Activated CD4-positive, alpha-beta memory T cell treated with anti-CD3 and anti-CD28 coated beads for 36 hours (primary cell): ENCODE measurements around the gene RFNG. TPM values are rescaled to one million over a fixed set of nuclear protein-coding genes. Genes with fewer than 3 reads are reported as not detected.

Experiments
- CTCF ChIA-PET: fragments of 350-600 bp; sonication (Branson Sonifier 250); formaldehyde crosslinking; loops from one replicate; lab custom pipeline; 2021; ENCODE audit warnings: antibody characterized with exemption, inconsistent platforms; lab: Charles Lee
- POLR2A ChIA-PET: fragments of 350-600 bp; sonication (Branson Sonifier 250); formaldehyde crosslinking; loops from one replicate; lab custom pipeline; 2021; ENCODE audit warnings: antibody characterized with exemption; lab: Charles Lee
- DNase-seq: peaks from one replicate; pipeline ENCODE4 v3.0.0-alpha.2; 2020
- H3K27ac Mint-ChIP-seq: one replicate; pipeline ENCODE4 v1.8.0; 2021; ENCODE audit warnings: mixed read lengths
- H3K27me3 Mint-ChIP-seq: one replicate; pipeline ENCODE4 v1.8.0; 2021; ENCODE audit warnings: mixed read lengths
- H3K36me3 Mint-ChIP-seq: one replicate; pipeline ENCODE4 v1.8.0; 2021; ENCODE audit warnings: mixed read lengths
- H3K4me1 Mint-ChIP-seq: one replicate; pipeline ENCODE4 v1.8.0; 2021; ENCODE audit warnings: low read depth, mixed read lengths
- H3K4me3 Mint-ChIP-seq: one replicate; pipeline ENCODE4 v1.8.0; 2021; ENCODE audit warnings: mild to moderate bottlenecking, mixed read lengths
- H3K9me3 Mint-ChIP-seq: one replicate; pipeline ENCODE4 v1.8.0; 2021; ENCODE audit warnings: mixed read lengths
- intact Hi-C: fragments of 100-400 bp; cut with micrococcal nuclease; formaldehyde crosslinking; loops from one replicate; pipeline ENCODE4 v1.15.1; 2023
- total RNA-seq, 2 experiments: library from RNA; stranded (reverse); gene quantifications; one replicate each; pipeline ENCODE4 v1.2.3, GENCODE V29; 2021

The RFNG gene
- total RNA-seq, 2 experiments from 2014 or later = 16.5 to 17.5 TPM

DNA sequence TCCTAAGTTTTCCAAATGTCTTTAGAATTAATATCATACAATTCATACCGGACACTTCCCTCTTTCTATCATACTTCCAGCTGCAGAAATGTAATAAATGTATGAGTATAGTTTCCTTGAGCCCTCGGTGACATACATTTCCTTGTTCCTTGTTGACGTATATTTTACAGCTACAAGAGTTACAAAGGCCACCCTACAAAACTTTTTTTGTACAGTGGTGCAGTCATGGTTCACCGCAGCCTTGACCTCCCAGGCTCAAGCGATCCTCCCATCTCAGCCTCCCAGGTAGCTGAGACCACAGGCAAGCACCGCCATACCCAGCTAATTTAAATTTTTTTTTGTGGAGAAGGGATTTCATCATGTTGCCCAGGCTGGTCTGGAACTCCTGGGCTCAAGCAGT, 21.2 kb upstream of the RFNG start:
- CTCF ChIA-PET = interaction anchor here (0.7 kb wide), 1 partner anchor 42 kb away, joined by 3 read pairs; no protein-coding TSS in a partner anchor

DNA sequence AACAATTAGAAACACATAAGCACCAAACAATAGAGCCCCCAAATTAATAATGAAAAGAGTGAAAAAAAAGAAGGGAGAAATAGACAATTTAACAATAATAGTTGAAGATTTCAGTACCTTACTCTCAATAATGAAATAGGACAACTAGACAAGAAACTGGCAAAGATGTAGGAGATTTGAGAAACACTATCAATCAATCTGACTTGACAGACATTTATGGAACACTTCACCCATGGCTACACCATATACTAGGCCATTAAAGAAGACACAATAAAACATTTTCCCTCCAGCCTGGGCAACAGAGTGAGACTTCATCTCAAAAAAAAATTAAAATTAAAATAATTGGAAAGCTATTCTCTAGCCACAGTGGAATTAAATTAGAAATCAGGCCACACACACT, 19.0 kb upstream of the RFNG start:
- Mint-ChIP-seq H3K27me3 (no peaks in the 10 kb centered on the region), H3K9me3 (no peaks in the 10 kb centered on the region), H3K27ac (no peak overlapping the region), H3K36me3 (no peaks in the 10 kb centered on the region), H3K4me3 (no peak overlapping the region), H3K4me1 (peaks cover 3% of the 10 kb centered on the region)
- DNase-seq = no peak
- intact Hi-C loops = no loop called here
- CTCF ChIA-PET = interaction anchor here (1.0 kb wide), 1 partner anchor 135 kb away, joined by 3 read pairs; no protein-coding TSS in a partner anchor
- POLR2A ChIA-PET = no interaction called here

More for the DNA sequence above, 21.2 kb upstream of the RFNG start:
- Mint-ChIP-seq H3K4me3 (no peak overlapping the region), H3K27me3 (no peaks in the 10 kb centered on the region), H3K9me3 (no peaks in the 10 kb centered on the region), H3K4me1 (no peaks in the 10 kb centered on the region), H3K36me3 (no peaks in the 10 kb centered on the region), H3K27ac (no peak overlapping the region)
- intact Hi-C loops = no loop called here
- POLR2A ChIA-PET = interaction anchor here (0.6 kb wide), 1 partner anchor 166 kb away, joined by 4 read pairs; no protein-coding TSS in a partner anchor
- DNase-seq = no peak

DNA sequence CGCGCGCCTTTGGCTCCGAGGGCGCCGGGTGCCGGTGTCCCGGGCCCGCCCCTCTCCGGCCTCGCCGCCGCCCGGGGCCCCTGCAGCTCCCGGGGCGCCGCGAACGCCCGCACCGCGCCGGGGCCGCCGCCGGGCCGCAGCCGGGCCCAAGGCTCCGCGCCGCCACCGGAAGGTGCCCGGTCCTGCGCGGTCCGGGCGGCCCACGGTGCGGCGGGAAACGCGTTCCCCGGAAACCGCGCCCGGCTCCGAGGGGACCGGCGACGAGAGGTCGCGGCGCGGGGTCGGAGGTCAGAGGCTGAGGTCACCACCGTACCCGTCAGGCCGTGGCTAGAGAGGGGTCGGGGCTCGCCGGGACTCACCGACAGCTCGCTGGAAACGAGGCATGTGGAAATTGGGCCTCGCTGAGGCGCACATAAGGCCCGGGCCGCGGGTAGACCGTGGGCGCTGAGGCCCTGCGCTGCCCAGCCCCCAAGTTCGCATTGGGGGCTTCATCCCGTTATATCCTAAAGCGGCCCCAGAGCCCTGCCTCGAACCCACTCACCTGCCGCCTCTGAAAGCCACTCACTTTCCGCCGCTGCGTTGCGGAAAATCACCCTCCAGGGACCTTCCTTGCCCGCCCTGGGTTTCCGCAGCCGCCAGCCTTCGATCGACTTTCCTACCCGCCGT, 14.2 kb upstream of the RFNG start, which contains the start of gene DUS1L:
TSS of gene DUS1L (minus strand) at position 167 of the 666 bp plus-strand sequence. CDS start 745 bp downstream, outside the sequence.
- CTCF ChIA-PET = interaction anchor here (0.6 to 4.4 kb wide), 5 partner anchors 35 to 196 kb away, joined by 3 to 17 read pairs (median 4); no protein-coding TSS in a partner anchor
- peaks cover 2% of the 10 kb centered on the region for H3K36me3 Mint-ChIP-seq
- H3K27me3 Mint-ChIP-seq = no peaks in the 10 kb centered on the region
- no peaks in the 10 kb centered on the region for H3K9me3 Mint-ChIP-seq
- intact Hi-C loops = loop anchor here (10.0 kb wide), 1 partner anchor 89 kb away; no protein-coding TSS in a partner anchor
- POLR2A ChIA-PET = interaction anchor here (0.6 to 2.3 kb wide), 7 partner anchors 9 to 33 kb away, joined by 3 to 5 read pairs (median 4); partner anchors contain the start of gene DCXR
- H3K4me3 Mint-ChIP-seq = peak within 1 kb of the TSS; percentile 85
- peaks cover 9% of the 10 kb centered on the region for H3K4me1 Mint-ChIP-seq
- peak; percentile 78 for DNase-seq
- peak within 1 kb of the TSS; percentile 82 for H3K27ac Mint-ChIP-seq

GRCh38 chr17:82065193-82065637, 13.6 kb upstream of the RFNG start:
- Mint-ChIP-seq H3K27ac (no peak overlapping the region), H3K36me3 (peaks cover 2% of the 10 kb centered on the region), H3K27me3 (no peaks in the 10 kb centered on the region), H3K4me3 (peak overlapping the region; percentile 72), H3K9me3 (no peaks in the 10 kb centered on the region), H3K4me1 (peaks cover 9% of the 10 kb centered on the region)
- ChIA-PET CTCF (interaction anchor here (0.6 to 4.4 kb wide), 3 partner anchors 35 to 196 kb away, joined by 3 to 17 read pairs (median 3); no protein-coding TSS in a partner anchor), POLR2A (interaction anchor here (0.6 to 2.3 kb wide), 6 partner anchors 8 to 33 kb away, joined by 3 to 5 read pairs (median 4); partner anchors contain the start of gene DCXR)
- intact Hi-C loops = loop anchor here (10.0 kb wide), 1 partner anchor 90 kb away; no protein-coding TSS in a partner anchor
- DNase-seq = peak; percentile 39

- Mint-ChIP-seq H3K9me3 (no peaks in the 10 kb centered on the region), H3K4me3 (peak overlapping the region; percentile 72), H3K36me3 (peaks cover 2% of the 10 kb centered on the region), H3K27ac (peak overlapping the region; percentile 23), H3K4me1 (peaks cover 9% of the 10 kb centered on the region), H3K27me3 (no peaks in the 10 kb centered on the region)
- POLR2A ChIA-PET = interaction anchor here (1.0 to 2.3 kb wide), 4 partner anchors 13 to 29 kb away, joined by 3 to 5 read pairs (median 4); partner anchors contain the start of genes DCXR, GPS1 and RFNG
- intact Hi-C loops = loop anchor here (10.0 kb wide), 1 partner anchor 90 kb away; no protein-coding TSS in a partner anchor
- DNase-seq = no peak
- CTCF ChIA-PET = interaction anchor here (0.9 to 4.4 kb wide), 2 partner anchors 34 to 105 kb away, joined by 3 to 17 read pairs; no protein-coding TSS in a partner anchor
Observed at GRCh38 chr17:82064433-82065192, 13.0 kb upstream of the RFNG start.

DNA sequence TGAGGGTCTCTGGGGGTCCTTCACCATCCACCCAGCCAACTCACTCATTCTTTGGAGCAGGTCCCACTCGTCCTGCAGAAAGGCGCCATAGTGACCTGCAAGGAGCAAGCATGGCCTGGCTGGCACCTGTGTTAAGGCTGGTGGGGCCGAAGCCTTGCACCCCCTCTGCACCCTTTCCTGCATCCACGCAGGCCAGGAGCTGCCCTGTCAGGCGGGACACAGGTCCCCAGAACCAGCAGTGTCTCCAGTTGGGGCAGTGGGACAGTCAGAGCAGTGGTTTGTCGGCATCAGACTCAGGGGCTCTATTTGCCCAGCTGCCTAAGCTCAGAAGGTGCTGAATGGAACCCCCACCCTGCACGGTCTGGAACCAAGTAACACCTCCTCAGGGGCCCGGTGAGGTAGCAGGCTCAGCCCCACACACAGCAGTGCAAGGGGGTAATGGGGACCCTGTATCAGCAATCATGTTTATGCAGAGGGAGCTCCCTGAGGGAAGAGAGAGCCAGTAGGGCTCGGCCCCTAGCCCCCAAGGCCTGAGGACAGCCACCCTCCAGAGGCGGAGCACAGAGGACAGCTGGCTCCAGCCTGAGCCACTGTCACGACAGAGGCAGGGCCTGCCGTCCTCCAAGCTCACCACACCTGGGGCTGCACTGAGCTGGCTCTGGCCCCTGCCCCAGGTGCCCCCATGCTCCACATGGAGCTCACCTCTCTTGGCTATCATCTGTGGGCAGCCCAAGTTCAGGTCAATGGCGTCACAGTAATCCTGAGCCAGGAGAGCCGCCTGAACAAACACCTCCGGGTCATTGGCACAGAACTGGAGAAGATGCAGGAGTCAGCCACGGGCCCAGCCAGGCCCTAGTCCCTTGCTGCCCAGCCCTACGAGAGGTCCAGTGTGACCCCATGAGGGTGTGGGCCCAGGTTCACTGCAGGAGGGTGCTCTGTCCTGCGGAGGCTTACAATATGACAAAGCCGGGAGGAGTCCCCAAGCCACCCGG, 12.1 kb upstream of the RFNG start:
- CTCF ChIA-PET = interaction anchor here (4.4 kb wide), 1 partner anchor 33 kb away, joined by 17 read pairs; no protein-coding TSS in a partner anchor
- Mint-ChIP-seq H3K36me3 (peaks cover 2% of the 10 kb centered on the region), H3K4me3 (peak overlapping the region; percentile 72), H3K9me3 (no peaks in the 10 kb centered on the region), H3K4me1 (peaks cover 9% of the 10 kb centered on the region), H3K27ac (peak overlapping the region; percentile 23), H3K27me3 (no peaks in the 10 kb centered on the region)
- intact Hi-C loops = loop anchor here (10.0 kb wide), 1 partner anchor 91 kb away; no protein-coding TSS in a partner anchor
- DNase-seq = no peak
- POLR2A ChIA-PET = interaction anchor here (1.0 kb wide), 1 partner anchor 12 kb away, joined by 3 read pairs; the partner anchor contains the start of genes GPS1 and RFNG

- ChIA-PET POLR2A (no interaction called here), CTCF (interaction anchor here (4.4 kb wide), 1 partner anchor 33 kb away, joined by 17 read pairs; no protein-coding TSS in a partner anchor)
- peaks cover 9% of the 10 kb centered on the region for H3K4me1 Mint-ChIP-seq
- intact Hi-C loops = loop anchor here (10.0 kb wide), 1 partner anchor 92 kb away; no protein-coding TSS in a partner anchor
- H3K27me3 Mint-ChIP-seq = no peaks in the 10 kb centered on the region
- H3K4me3 Mint-ChIP-seq = no peak overlapping the region
- H3K27ac Mint-ChIP-seq = no peak overlapping the region
- no peaks in the 10 kb centered on the region for H3K9me3 Mint-ChIP-seq
- DNase-seq = no peak
- peaks cover 4% of the 10 kb centered on the region for H3K36me3 Mint-ChIP-seq
Observed at GRCh38 chr17:82062984-82063368, 11.4 kb upstream of the RFNG start.

- peaks cover 8% of the 10 kb centered on the region for H3K36me3 Mint-ChIP-seq
- H3K4me1 Mint-ChIP-seq = peaks cover 9% of the 10 kb centered on the region
- H3K27me3 Mint-ChIP-seq = no peaks in the 10 kb centered on the region
- H3K9me3 Mint-ChIP-seq = no peaks in the 10 kb centered on the region
- CTCF ChIA-PET = interaction anchor here (4.4 kb wide), 1 partner anchor 32 kb away, joined by 17 read pairs; no protein-coding TSS in a partner anchor
- POLR2A ChIA-PET = no interaction called here
- no peak overlapping the region for H3K27ac Mint-ChIP-seq
- intact Hi-C loops = loop anchor here (10.0 kb wide), 1 partner anchor 92 kb away; no protein-coding TSS in a partner anchor
- H3K4me3 Mint-ChIP-seq = no peak overlapping the region
- DNase-seq = no peak
Observed at GRCh38 chr17:82062076-82062983, 10.7 kb upstream of the RFNG start.

- peaks cover 8% of the 10 kb centered on the region for H3K36me3 Mint-ChIP-seq
- CTCF ChIA-PET = no interaction called here
Observed at GRCh38 chr17:82061047-82061925, 9.7 kb upstream of the RFNG start.

More at GRCh38 chr17:82061047-82061925, 9.7 kb upstream of the RFNG start:
- Mint-ChIP-seq H3K27ac (no peak overlapping the region), H3K4me1 (peaks cover 6% of the 10 kb centered on the region), H3K9me3 (no peaks in the 10 kb centered on the region), H3K4me3 (no peak overlapping the region), H3K27me3 (no peaks in the 10 kb centered on the region)
- intact Hi-C loops = loop anchor here (10.0 kb wide), 1 partner anchor 94 kb away; no protein-coding TSS in a partner anchor
- DNase-seq = no peak
- POLR2A ChIA-PET = no interaction called here
